Kidney (tissue), 14 donors: ENCODE results near the gene KRTAP29-1. TPM values are rescaled to one million over a fixed set of nuclear protein-coding genes. Genes with fewer than 3 reads are reported as not detected.
A peak's percentile ranks its signal among the peaks of the same experiment; 100 is the strongest.

Source experiments
- DNase-seq, 5 donors: peaks; one replicate each; pipeline ENCODE4 v3.0.0-alpha.2; 2013 to 2020
- FAIRE-seq: peaks from 2 replicates; lab custom pipeline; 2012; peaks lifted over from hg19 to GRCh38; lab: Jason Lieb, UNC
- H3K27ac ChIP-seq, 2 donors: one replicate each; pipeline ENCODE4 v1.7.0; 2013; ENCODE audit warnings: low read depth in 2 of 2, low read length in 2 of 2, inconsistent platforms in 1 of 2
- H3K27me3 ChIP-seq: one replicate; pipeline ENCODE4 v1.7.1; 2013; ENCODE audit warnings: low read length, inconsistent platforms; ENCODE audit not compliant: control insufficient read depth, insufficient read depth
- H3K36me3 ChIP-seq, 3 donors: one replicate each; pipeline versions ENCODE4 v1.7.0 to v1.7.1; 2013; ENCODE audit warnings: low read length in 3 of 3, control low read depth in 1 of 3, inconsistent platforms in 1 of 3; ENCODE audit not compliant: insufficient read depth in 3 of 3, control insufficient read depth in 2 of 3
- H3K4me1 ChIP-seq, 3 donors: one replicate each; pipeline versions ENCODE4 v1.7.0 to v1.7.1; 2013; ENCODE audit warnings: low read length in 3 of 3, inconsistent platforms in 1 of 3, low read depth in 1 of 3; ENCODE audit not compliant: control insufficient read depth in 2 of 3, insufficient read depth in 2 of 3
- H3K4me3 ChIP-seq, 3 donors: one replicate each; pipeline versions ENCODE4 v1.7.0 to v1.8.1; 2013; ENCODE audit warnings: low read length in 3 of 3, control low read depth in 1 of 3, inconsistent platforms in 1 of 3
- H3K9ac ChIP-seq, 3 donors: one replicate each; pipeline versions ENCODE4 v1.7.0 to v1.7.1; 2013; ENCODE audit warnings: low read length in 3 of 3, control low read depth in 1 of 3, inconsistent platforms in 1 of 3
- H3K9me3 ChIP-seq, 3 donors: one replicate each; pipeline versions ENCODE4 v1.7.0 to v1.7.1; 2013; ENCODE audit warnings: low read length in 3 of 3, control low read depth in 1 of 3, inconsistent platforms in 1 of 3; ENCODE audit not compliant: control insufficient read depth in 2 of 3, insufficient read depth in 1 of 3
- intact Hi-C: fragments of 100-400 bp; cut with DNase I; formaldehyde crosslinking; loops from one replicate; pipeline ENCODE4 v1.11.1; 2022
- polyA plus RNA-seq: library from polyadenylated mRNA; stranded (reverse); fragments of 350-450 nt; fragmentation: Illumina TruSeq; extraction: RNeasy Lipid Tissue Mini Kit (QIAGEN cat#74804); gene quantifications from one replicate; pipeline ENCODE4 v1.2.3, GENCODE V29; 2014; ENCODE audit warnings: low read depth, low replicate concordance; ENCODE audit not compliant: insufficient read depth
- total RNA-seq: library from RNA; stranded (reverse); fragmentation: NEBNext Ultra II Directional; extraction: Animal tissue kit (Norgen Biotek cat#: 25700); gene quantifications from one replicate; pipeline ENCODE4 v1.2.1, GENCODE V29; 2021
- TF ChIP-seq, protein P1 (sequence below): IDR thresholded peaks from 3 replicates; pipeline ENCODE4 v1.5.1; 2012; ENCODE audit warnings: mild to moderate bottlenecking, moderate library complexity, borderline replicate concordance; ENCODE audit not compliant: insufficient read depth; ENCODE audit errors: extremely low read depth
- donor health status: control.
- donor health status: control.
- donor health status: control.
- donor health status: control.
- donor health status: control.
- donor health status: DM: yes; HTN: yes; CAD: no.
- donor health status: Normal renal cell carcinoma (clear cell type).

The KRTAP29-1 gene
- total and polyA plus RNA-seq, 2 donors from 2014 or later: not detected

- H3K36me3 ChIP-seq: no peaks in the 10 kb centered on the region
- H3K27ac ChIP-seq: no peak overlapping the region
- intact Hi-C loops: loop anchor here (10.0 kb wide), 1 partner anchor 415 kb away; no protein-coding TSS in a partner anchor
- no peaks in the 10 kb centered on the region for H3K9me3 ChIP-seq
- no peaks in the 10 kb centered on the region for H3K4me1 ChIP-seq
- no peaks in the 10 kb centered on the region for H3K27me3 ChIP-seq
- FAIRE-seq: no peak
- TF ChIP-seq, protein P1, sequence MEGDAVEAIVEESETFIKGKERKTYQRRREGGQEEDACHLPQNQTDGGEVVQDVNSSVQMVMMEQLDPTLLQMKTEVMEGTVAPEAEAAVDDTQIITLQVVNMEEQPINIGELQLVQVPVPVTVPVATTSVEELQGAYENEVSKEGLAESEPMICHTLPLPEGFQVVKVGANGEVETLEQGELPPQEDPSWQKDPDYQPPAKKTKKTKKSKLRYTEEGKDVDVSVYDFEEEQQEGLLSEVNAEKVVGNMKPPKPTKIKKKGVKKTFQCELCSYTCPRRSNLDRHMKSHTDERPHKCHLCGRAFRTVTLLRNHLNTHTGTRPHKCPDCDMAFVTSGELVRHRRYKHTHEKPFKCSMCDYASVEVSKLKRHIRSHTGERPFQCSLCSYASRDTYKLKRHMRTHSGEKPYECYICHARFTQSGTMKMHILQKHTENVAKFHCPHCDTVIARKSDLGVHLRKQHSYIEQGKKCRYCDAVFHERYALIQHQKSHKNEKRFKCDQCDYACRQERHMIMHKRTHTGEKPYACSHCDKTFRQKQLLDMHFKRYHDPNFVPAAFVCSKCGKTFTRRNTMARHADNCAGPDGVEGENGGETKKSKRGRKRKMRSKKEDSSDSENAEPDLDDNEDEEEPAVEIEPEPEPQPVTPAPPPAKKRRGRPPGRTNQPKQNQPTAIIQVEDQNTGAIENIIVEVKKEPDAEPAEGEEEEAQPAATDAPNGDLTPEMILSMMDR: peak; percentile 72
- DNase-seq: peak in 4 of 5 donors; percentile 44 to 65 (median 56)
- H3K4me3 ChIP-seq: no peak overlapping the region
- no peak overlapping the region for H3K9ac ChIP-seq
Observed at GRCh38 chr17:41329279-41329948, 26.8 kb upstream of the KRTAP29-1 start.

GRCh38 chr17:41328207-41328606, 25.6 kb upstream of the KRTAP29-1 start:
- intact Hi-C loops: loop anchor here (10.0 kb wide), 1 partner anchor 413 kb away; no protein-coding TSS in a partner anchor
- H3K27me3 ChIP-seq: no peaks in the 10 kb centered on the region
- H3K27ac ChIP-seq: no peak overlapping the region
- H3K4me3 ChIP-seq: no peak overlapping the region
- no peak for DNase-seq
- no peaks in the 10 kb centered on the region for H3K36me3 ChIP-seq
- TF ChIP-seq, protein P1: no peak
- no peaks in the 10 kb centered on the region for H3K4me1 ChIP-seq
- no peak for FAIRE-seq
- no peaks in the 10 kb centered on the region for H3K9me3 ChIP-seq
- H3K9ac ChIP-seq: no peak overlapping the region

- FAIRE-seq (no peak), DNase-seq (no peak)
- Histone ChIP-seq H3K9me3 (no peaks in the 10 kb centered on the region), H3K4me1 (no peaks in the 10 kb centered on the region), H3K9ac (no peak overlapping the region), H3K4me3 (no peak overlapping the region), H3K27me3 (no peaks in the 10 kb centered on the region), H3K36me3 (no peaks in the 10 kb centered on the region), H3K27ac (no peak overlapping the region)
- intact Hi-C loops: loop anchor here (10.0 kb wide), 1 partner anchor 413 kb away; no protein-coding TSS in a partner anchor
- TF ChIP-seq, protein P1: no peak
Observed at GRCh38 chr17:41327411-41328120, 24.9 kb upstream of the KRTAP29-1 start.
